ENCODE results near the gene CD93.

DNA sequence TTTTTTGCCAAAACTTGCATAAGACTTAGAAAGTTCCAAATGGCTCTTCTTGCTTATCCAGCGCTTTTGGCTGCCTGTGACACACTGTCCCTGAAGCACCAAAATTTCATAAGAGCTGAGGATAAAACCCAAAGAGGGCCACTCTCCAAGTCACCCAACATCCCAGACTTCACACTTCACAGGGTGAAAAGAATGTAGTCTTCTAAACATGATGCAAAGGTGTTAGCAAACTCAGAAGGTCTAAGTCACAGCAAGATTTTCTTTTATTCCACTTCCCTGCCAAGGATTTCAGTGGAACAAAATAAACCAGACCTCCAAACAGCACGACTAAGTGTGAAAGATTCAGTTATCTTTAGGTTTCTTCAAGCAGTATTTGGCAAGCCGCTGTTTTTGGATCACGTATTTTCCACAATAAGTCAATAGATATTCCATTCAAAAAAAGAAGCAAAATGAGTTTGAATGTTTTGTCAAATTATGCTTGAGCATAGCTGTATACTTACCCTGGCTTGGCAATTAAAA lies 44.6 kb upstream of the CD93 start:
- TF ChIP-seq CTCF (conservative IDR thresholded peaks at IDR 0.05 in 1 of 2, IDR thresholded peaks at IDR 0.05 in 1 of 2; ENCODE audit: extremely low read depth in 1 of 2, insufficient read depth in 1 of 2, low read depth in 1 of 2, low read length in 2 of 2) (no peak), EZH2 (IDR thresholded peaks at IDR 0.05; ENCODE audit: borderline replicate concordance, low read length) (no peak)
